Right atrium auricular region (tissue), 2 donors: Measurements from ENCODE around the gene CARD14. TPM values are rescaled to one million over a fixed set of nuclear protein-coding genes. Genes with fewer than 3 reads are reported as not detected.

Experiments
- DNase-seq: peaks from one replicate; pipeline ENCODE4 v3.0.0-alpha.2; 2019; ENCODE audit warnings: low spot score
- H3K27ac ChIP-seq, 2 donors: fragments of 200-600 bp; sonication (generic); 1 replicate in 1 of 2; 2 replicates in 1 of 2; pipeline ENCODE4 v1.5.1; 2016 to 2019
- H3K27me3 ChIP-seq, 2 donors: fragments of 200-600 bp; sonication (generic); one replicate each; pipeline versions ENCODE4 v1.5.1 to v1.6.0; 2017 to 2019
- H3K36me3 ChIP-seq: fragments of 200-600 bp; sonication (generic); one replicate; pipeline ENCODE4 v1.5.1; 2016
- H3K4me1 ChIP-seq, 2 donors: fragments of 200-600 bp; sonication (generic); one replicate each; pipeline versions ENCODE4 v1.5.1 to v1.6.0; 2017 to 2019
- H3K4me3 ChIP-seq, 2 donors: fragments of 200-600 bp; sonication (generic); 1 replicate in 1 of 2; 2 replicates in 1 of 2; pipeline ENCODE4 v1.5.1; 2017 to 2019; ENCODE audit warnings: mild to moderate bottlenecking in 1 of 2, moderate library complexity in 1 of 2
- H3K9me3 ChIP-seq, 2 donors: fragments of 200-600 bp; sonication (generic); one replicate each; pipeline ENCODE4 v1.5.1; 2019
- CTCF ChIP-seq, 2 donors: fragments of 200-600 bp; sonication (generic); IDR thresholded peaks; one replicate each; pipeline ENCODE4 v1.5.1; 2019; ENCODE audit warnings: antibody characterized with exemption in 2 of 2
- total RNA-seq, 2 donors: library from RNA; depleted of rRNA; stranded (reverse); fragments of >200 nt; gene quantifications; one replicate each; pipeline ENCODE4 v1.1.0, GENCODE V29; 2016

The CARD14 gene
- total RNA-seq, 2 donors from 2014 or later = not detected

GRCh38 chr17:80187090-80187489 is 17.3 kb downstream of the CARD14 start:
- H3K27ac ChIP-seq = no peak overlapping the region
- peak; percentile 61 for DNase-seq
- TF ChIP-seq CTCF (IDR thresholded peaks at IDR 0.05) = no peak
- H3K4me1 ChIP-seq = peaks cover 0 to 18% of the 10 kb centered on the region in 2 donors
- H3K36me3 ChIP-seq = no peaks in the 10 kb centered on the region
- H3K27me3 ChIP-seq = no peaks in the 10 kb centered on the region
- H3K9me3 ChIP-seq = no peaks in the 10 kb centered on the region
- no peak overlapping the region for H3K4me3 ChIP-seq

DNA sequence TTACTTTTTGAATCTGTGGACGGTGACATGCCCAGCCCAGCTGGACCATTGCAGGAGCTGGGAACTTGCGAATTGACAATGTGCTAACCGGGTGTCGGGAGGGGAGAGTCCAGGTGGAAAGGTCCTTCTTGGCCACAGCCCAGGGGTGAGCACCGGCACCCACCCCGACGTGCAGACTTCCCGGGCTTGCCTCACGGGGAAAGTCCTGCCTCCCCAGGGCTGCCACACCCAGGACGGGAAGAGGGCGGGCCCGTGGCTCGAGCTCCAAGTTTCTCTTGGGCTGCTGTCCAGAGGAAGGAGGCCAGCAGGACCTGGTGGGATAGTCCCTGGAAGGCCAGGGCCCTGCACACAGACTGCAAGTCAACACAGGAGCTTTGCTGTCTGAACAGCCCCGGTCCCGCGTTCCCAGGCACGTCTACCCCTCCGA is 17.7 kb downstream of the CARD14 start:
- H3K27ac ChIP-seq = no peak overlapping the region
- no peaks in the 10 kb centered on the region for H3K36me3 ChIP-seq
- TF ChIP-seq CTCF (IDR thresholded peaks at IDR 0.05) = no peak
- H3K27me3 ChIP-seq = no peaks in the 10 kb centered on the region
- peaks cover 0 to 22% of the 10 kb centered on the region in 2 donors for H3K4me1 ChIP-seq
- peak; percentile 73 for DNase-seq
- H3K4me3 ChIP-seq = peak overlapping the region in 1 of 2 donors; percentile 15
- H3K9me3 ChIP-seq = no peaks in the 10 kb centered on the region

DNA sequence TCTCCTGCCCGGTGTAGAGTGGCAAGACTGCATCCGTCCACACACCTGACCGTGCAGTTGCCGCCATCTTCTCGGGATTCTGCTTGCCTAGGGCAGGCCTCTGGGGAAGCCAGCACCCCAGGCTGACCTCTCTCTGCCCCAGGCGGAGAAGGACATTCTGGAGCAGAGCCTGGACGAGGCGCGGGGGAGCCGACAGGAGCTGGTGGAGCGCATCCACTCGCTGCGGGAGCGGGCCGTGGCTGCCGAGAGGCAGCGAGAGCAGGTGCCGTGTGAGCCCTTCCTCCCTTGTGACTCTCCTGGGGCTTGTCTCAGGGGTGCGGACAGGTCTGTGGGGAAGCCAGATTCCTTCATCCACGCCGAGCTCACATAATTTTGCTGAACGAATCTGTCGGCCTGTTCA is 19.8 kb downstream of the CARD14 start:
- Histone ChIP-seq H3K9me3 (no peaks in the 10 kb centered on the region), H3K27ac (no peak overlapping the region), H3K36me3 (no peaks in the 10 kb centered on the region), H3K27me3 (no peaks in the 10 kb centered on the region), H3K4me1 (peaks cover 0 to 22% of the 10 kb centered on the region in 2 donors), H3K4me3 (no peak overlapping the region)
- no peak for TF ChIP-seq CTCF (IDR thresholded peaks at IDR 0.05)
- DNase-seq = no peak

- Histone ChIP-seq H3K9me3 (no peaks in the 10 kb centered on the region), H3K36me3 (no peaks in the 10 kb centered on the region), H3K27me3 (no peaks in the 10 kb centered on the region), H3K4me1 (peaks cover 0 to 22% of the 10 kb centered on the region in 2 donors), H3K27ac (no peak overlapping the region), H3K4me3 (no peak overlapping the region)
- DNase-seq = no peak
- TF ChIP-seq CTCF (IDR thresholded peaks at IDR 0.05) = no peak
Observed at GRCh38 chr17:80190716-80191115, 20.9 kb downstream of the CARD14 start.

DNA sequence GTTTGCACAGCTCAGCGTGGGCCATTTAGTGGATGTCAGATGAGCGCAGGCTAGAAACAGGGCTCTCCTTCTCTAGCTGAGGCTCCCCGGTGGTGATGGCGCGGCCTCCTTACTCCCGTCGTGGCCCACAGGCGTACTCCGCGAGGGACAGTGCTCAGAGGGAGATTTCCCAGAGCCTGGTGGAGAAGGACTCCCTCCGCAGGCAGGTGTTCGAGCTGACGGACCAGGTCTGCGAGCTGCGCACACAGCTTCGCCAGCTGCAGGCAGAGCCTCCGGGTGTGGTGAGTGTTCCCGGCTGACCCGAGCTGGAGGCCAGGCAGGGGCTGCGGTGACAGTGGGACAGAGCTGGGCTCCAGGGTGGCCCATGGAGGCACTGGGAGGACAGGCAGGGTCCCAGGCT is 21.4 kb downstream of the CARD14 start:
- H3K27me3 ChIP-seq = no peaks in the 10 kb centered on the region
- no peak overlapping the region for H3K4me3 ChIP-seq
- no peaks in the 10 kb centered on the region for H3K9me3 ChIP-seq
- no peak for TF ChIP-seq CTCF (IDR thresholded peaks at IDR 0.05)
- no peak overlapping the region for H3K27ac ChIP-seq
- no peaks in the 10 kb centered on the region for H3K36me3 ChIP-seq
- peaks cover 0 to 22% of the 10 kb centered on the region in 2 donors for H3K4me1 ChIP-seq
- no peak for DNase-seq
